MM.1S (cell line): ENCODE measurements around the gene POMT2.

ENCODE experiments used
- EZH2 ChIP-seq: fragments of 300-600 bp; sonication (generic); optimal IDR thresholded peaks from 2 replicates; pipeline ENCODE3; 2017; ENCODE audit warnings: low read depth, mild to moderate bottlenecking, antibody characterized with exemption, low read length, mixed read lengths
- TF ChIP-seq, protein P1 (sequence below): fragments of 300-600 bp; sonication (generic); IDR thresholded peaks from 2 replicates; pipeline ENCODE4 v1.5.1; 2016; ENCODE audit warnings: antibody characterized with exemption, low read length, mixed read lengths

DNA sequence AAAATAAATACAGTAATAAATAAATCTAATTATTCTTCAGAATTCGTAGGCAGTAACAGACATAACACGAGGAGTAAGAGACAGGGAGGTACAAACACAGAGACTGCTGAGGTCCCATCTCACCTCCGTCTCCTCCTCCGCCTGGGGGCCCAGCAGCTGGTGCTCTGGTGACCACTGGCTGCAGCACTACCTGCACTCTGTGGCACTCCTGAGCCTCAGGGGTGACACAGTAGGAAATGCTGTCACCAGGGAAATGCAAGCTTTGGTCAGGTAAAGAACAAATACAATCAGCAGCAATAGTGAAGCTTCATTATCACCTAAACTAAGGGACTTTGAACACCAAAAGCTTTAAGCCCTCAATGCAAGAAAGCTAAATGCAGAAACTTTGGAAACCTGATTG, 19.7 kb upstream of the POMT2 start:
- TF ChIP-seq EZH2: no peak
- TF ChIP-seq, protein P1, sequence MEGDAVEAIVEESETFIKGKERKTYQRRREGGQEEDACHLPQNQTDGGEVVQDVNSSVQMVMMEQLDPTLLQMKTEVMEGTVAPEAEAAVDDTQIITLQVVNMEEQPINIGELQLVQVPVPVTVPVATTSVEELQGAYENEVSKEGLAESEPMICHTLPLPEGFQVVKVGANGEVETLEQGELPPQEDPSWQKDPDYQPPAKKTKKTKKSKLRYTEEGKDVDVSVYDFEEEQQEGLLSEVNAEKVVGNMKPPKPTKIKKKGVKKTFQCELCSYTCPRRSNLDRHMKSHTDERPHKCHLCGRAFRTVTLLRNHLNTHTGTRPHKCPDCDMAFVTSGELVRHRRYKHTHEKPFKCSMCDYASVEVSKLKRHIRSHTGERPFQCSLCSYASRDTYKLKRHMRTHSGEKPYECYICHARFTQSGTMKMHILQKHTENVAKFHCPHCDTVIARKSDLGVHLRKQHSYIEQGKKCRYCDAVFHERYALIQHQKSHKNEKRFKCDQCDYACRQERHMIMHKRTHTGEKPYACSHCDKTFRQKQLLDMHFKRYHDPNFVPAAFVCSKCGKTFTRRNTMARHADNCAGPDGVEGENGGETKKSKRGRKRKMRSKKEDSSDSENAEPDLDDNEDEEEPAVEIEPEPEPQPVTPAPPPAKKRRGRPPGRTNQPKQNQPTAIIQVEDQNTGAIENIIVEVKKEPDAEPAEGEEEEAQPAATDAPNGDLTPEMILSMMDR: no peak
